Gastroesophageal sphincter (tissue), 3 donors: ENCODE results near the gene GTF2F2.

ENCODE experiments used
- CTCF ChIP-seq, 4 experiments: fragments of 200-600 bp in 2 of 4; fragments of 450-650 bp in 2 of 4; sonication (generic) in 1 of 4; IDR thresholded peaks; one replicate each; pipeline ENCODE4 v1.5.1; 2017 to 2019; ENCODE audit warnings: antibody characterized with exemption in 4 of 4, mild to moderate bottlenecking in 2 of 4, moderate library complexity in 2 of 4
- EP300 ChIP-seq: sonication (generic); formaldehyde crosslinking; IDR thresholded peaks from one replicate; pipeline ENCODE4 v1.6.1; 2017; ENCODE audit warnings: antibody characterized with exemption, mild to moderate bottlenecking
- POLR2A ChIP-seq, 2 donors: fragments of 450-650 bp; IDR thresholded peaks; one replicate each; pipeline ENCODE4 v1.6.1; 2017; ENCODE audit warnings: antibody characterized with exemption in 2 of 2, mild to moderate bottlenecking in 2 of 2, moderate library complexity in 1 of 2
- POLR2AphosphoS5 ChIP-seq: sonication (generic); formaldehyde crosslinking; IDR thresholded peaks from one replicate; pipeline ENCODE4 v1.6.1; 2017; ENCODE audit warnings: antibody characterized with exemption

GRCh38 chr13:45120967-45121831 is 889 bp downstream of the GTF2F2 start:
- TF ChIP-seq CTCF (IDR thresholded peaks at IDR 0.05) (no peak), POLR2AphosphoS5 (no peak), POLR2A (IDR thresholded peaks at IDR 0.05) (no peak), EP300 (no peak)
